Endodermal cell (in vitro differentiated cells): Measurements from ENCODE around the gene ANKRD33B. TPM values are rescaled to one million over a fixed set of nuclear protein-coding genes. Genes with fewer than 3 reads are reported as not detected.

Experiments
- DNase-seq: peaks from one replicate; pipeline ENCODE4 v3.0.0-alpha.2; 2017
- H3K27ac ChIP-seq: 2 replicates; pipeline ENCODE4 v1.5.1; 2013; ENCODE audit warnings: mild to moderate bottlenecking, low read depth, low read length, moderate library complexity
- H3K27me3 ChIP-seq: 2 replicates; pipeline ENCODE4 v1.6.1; 2013; ENCODE audit warnings: mild to moderate bottlenecking, low read length, moderate library complexity; ENCODE audit not compliant: insufficient read depth, control insufficient read depth, poor library complexity, severe bottlenecking
- H3K36me3 ChIP-seq: 2 replicates; pipeline ENCODE4 v1.7.0; 2013; ENCODE audit warnings: mild to moderate bottlenecking, low read length, moderate library complexity; ENCODE audit not compliant: control insufficient read depth, insufficient read depth
- H3K4me1 ChIP-seq: one replicate; pipeline ENCODE4 v1.7.0; 2013; ENCODE audit warnings: low read length; ENCODE audit not compliant: control insufficient read depth, insufficient read depth
- H3K4me3 ChIP-seq: 2 replicates; pipeline ENCODE4 v1.5.1; 2013; ENCODE audit warnings: mild to moderate bottlenecking, low read length, moderate library complexity
- H3K9ac ChIP-seq: 2 replicates; pipeline ENCODE4 v1.6.1; 2013; ENCODE audit warnings: mild to moderate bottlenecking, low read length, moderate library complexity; ENCODE audit not compliant: poor library complexity, severe bottlenecking; ENCODE audit errors: extremely low read depth
- H3K9me3 ChIP-seq: 2 replicates; pipeline ENCODE4 v1.6.1; 2013; ENCODE audit warnings: mild to moderate bottlenecking, low read length, moderate library complexity; ENCODE audit not compliant: control insufficient read depth
- H3K27ac Mint-ChIP-seq: 2 replicates; pipeline ENCODE4 v1.8.0; 2020; ENCODE audit warnings: mixed read lengths
- H3K27me3 Mint-ChIP-seq: 2 replicates; pipeline ENCODE4 v1.8.0; 2021; ENCODE audit warnings: mild to moderate bottlenecking, mixed read lengths; ENCODE audit not compliant: insufficient read depth
- H3K36me3 Mint-ChIP-seq: 2 replicates; pipeline ENCODE4 v1.8.0; 2020; ENCODE audit warnings: low read depth, mixed read lengths
- H3K4me1 Mint-ChIP-seq: 2 replicates; pipeline ENCODE4 v1.8.0; 2020; ENCODE audit warnings: mixed read lengths
- H3K4me3 Mint-ChIP-seq: 2 replicates; pipeline ENCODE4 v1.8.0; 2020; ENCODE audit warnings: mild to moderate bottlenecking, moderate library complexity, mixed read lengths
- H3K9me3 Mint-ChIP-seq: 2 replicates; pipeline ENCODE4 v1.8.0; 2020; ENCODE audit warnings: mild to moderate bottlenecking, mixed read lengths
- CTCF ChIP-seq: fragments of 200-600 bp; sonication (generic); conservative IDR thresholded peaks from 2 replicates; pipeline ENCODE4 v1.5.0; 2021; ENCODE audit warnings: antibody characterized with exemption, mild to moderate bottlenecking
- WGBS, 2 experiments: methylation state at CpG; one replicate each; pipeline versions ENCODE4 v1.1.5 to v1.1.7; 2013; ENCODE audit warnings: missing lambda C conversion rate in 2 of 2, mixed read lengths in 1 of 2; ENCODE audit not compliant: insufficient coverage in 1 of 2, insufficient read length in 1 of 2; 5-methylcytosine and 5-hydroxymethylcytosine counted together
- total RNA-seq, 2 donors: library from RNA; stranded (reverse); fragmentation: NEBNext Ultra II Directional in 1 of 2; extraction: Animal tissue kit (Norgen Biotek cat#: 25700) in 1 of 2; gene quantifications; 2 replicates in 1 of 2; 3 replicates in 1 of 2; pipeline ENCODE4 v1.2.1, GENCODE V29; 2021

ANKRD33B gene
- total RNA-seq, 2 donors from 2014 or later = 21.9 to 37.2 TPM

GRCh38 chr5:10690460-10691440 lies 126.9 kb downstream of the ANKRD33B start:
- DNase-seq = no peak
- Mint-ChIP-seq H3K27ac (no peak overlapping the region), H3K9me3 (peaks cover 14% of the 10 kb centered on the region), H3K4me3 (no peak overlapping the region), H3K27me3 (no peaks in the 10 kb centered on the region), H3K4me1 (peaks cover 7% of the 10 kb centered on the region), H3K36me3 (peaks cover 32% of the 10 kb centered on the region)
- peaks cover 5% of the 10 kb centered on the region for H3K4me1 ChIP-seq
- H3K9me3 ChIP-seq = peaks cover 16% of the 10 kb centered on the region
- no peak overlapping the region for H3K9ac ChIP-seq
- no peak for TF ChIP-seq CTCF
- peaks cover 23% of the 10 kb centered on the region for H3K36me3 ChIP-seq
- no peaks in the 10 kb centered on the region for H3K27me3 ChIP-seq
- H3K4me3 ChIP-seq = no peak overlapping the region
- no peak overlapping the region for H3K27ac ChIP-seq
- WGBS, 2 experiments = 91 to 100% methylated on average over 2 to 13 of the region's 14 CpGs

DNA sequence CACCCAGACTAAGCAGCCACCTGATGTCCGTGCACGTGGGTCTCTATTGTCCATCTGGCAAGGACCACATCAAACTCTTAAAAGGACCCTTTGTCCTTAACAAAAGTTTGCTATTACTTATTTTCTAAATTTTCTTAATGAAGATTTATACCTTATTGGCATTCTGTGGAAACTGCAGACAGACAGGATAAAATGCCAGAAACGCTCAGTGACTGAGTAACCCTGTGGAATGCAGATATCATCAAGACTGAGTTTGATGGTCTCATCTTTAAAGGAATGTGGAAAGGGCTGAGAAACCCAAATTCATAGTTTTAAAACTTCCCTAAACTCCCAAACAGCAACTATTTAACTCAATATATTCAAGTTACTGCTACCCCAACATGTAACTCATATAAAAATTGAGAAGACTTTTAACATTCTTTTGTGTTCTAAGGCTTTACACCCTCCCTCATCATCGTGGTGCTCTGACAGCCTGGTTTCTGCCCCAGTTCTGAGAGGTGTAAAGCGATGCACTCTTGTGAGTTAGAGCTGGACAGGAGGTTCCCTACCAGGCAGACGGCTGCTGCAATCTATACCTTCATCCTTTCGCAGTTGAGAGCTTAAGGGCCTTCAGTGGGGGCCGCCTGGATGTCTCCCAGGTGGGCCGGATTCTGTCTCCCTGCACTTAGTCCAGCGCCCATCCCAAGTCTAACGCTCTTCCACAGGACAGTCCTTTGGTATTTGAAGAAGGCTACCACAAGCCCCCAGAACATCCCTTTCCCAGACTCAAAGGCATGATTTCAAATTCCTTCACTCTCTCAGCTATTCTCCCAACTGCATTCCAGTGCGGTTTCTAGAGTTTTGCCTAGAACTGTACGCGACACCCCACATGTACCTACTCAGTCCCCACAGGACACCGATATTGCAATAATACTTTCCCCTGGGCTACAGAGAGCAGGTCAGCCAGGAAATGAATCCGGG lies 128.2 kb downstream of the ANKRD33B start:
- WGBS, 2 experiments = 90 to 95% methylated on average over 12 to 16 of the region's 16 CpGs
- H3K4me1 Mint-ChIP-seq = peaks cover 7% of the 10 kb centered on the region
- Histone ChIP-seq H3K9me3 (peaks cover 6% of the 10 kb centered on the region), H3K36me3 (peaks cover 20% of the 10 kb centered on the region), H3K9ac (no peak overlapping the region), H3K4me3 (no peak overlapping the region), H3K4me1 (peaks cover 5% of the 10 kb centered on the region), H3K27me3 (no peaks in the 10 kb centered on the region), H3K27ac (no peak overlapping the region)
- TF ChIP-seq CTCF = no peak
- H3K27me3 Mint-ChIP-seq = no peaks in the 10 kb centered on the region
- no peak overlapping the region for H3K27ac Mint-ChIP-seq
- H3K4me3 Mint-ChIP-seq = no peak overlapping the region
- DNase-seq = no peak
- H3K9me3 Mint-ChIP-seq = peaks cover 4% of the 10 kb centered on the region
- peaks cover 23% of the 10 kb centered on the region for H3K36me3 Mint-ChIP-seq

DNA sequence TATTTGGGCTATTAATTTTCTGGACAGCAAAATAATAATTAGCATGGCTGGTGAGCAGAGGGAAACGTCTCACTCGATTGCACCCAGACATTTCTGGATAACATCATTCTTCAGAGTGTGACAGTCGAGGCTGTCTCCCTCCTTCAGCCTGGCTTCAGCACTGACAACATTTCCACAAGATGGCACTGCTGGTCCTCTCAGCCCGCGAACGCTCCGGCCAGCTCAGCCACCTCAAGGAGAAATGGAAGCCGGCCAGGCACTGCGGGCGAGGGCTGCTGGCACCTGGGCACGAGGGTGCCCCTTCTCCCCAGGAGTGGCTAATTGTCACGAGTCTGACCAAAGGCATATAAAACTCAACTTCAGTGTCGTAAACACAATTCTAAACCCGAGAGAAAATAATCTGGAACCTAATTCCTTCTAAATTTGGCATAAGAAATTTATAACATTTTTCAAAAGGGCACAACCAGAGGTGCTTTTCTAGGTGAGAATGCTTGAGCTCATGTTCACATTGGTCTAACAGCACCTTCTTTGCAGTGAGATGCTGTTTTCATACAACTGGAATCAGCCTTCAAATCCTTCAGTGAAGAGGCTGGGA lies 131.3 kb downstream of the ANKRD33B start:
- DNase-seq = peak; percentile 87

More for the DNA sequence above, 131.3 kb downstream of the ANKRD33B start:
- Mint-ChIP-seq H3K4me1 (peaks cover 9% of the 10 kb centered on the region), H3K27me3 (no peaks in the 10 kb centered on the region), H3K4me3 (no peak overlapping the region), H3K27ac (no peak overlapping the region), H3K36me3 (peaks cover 7% of the 10 kb centered on the region), H3K9me3 (no peaks in the 10 kb centered on the region)
- Histone ChIP-seq H3K9ac (no peak overlapping the region), H3K9me3 (no peaks in the 10 kb centered on the region), H3K27me3 (no peaks in the 10 kb centered on the region), H3K36me3 (no peaks in the 10 kb centered on the region), H3K27ac (no peak overlapping the region), H3K4me3 (no peak overlapping the region), H3K4me1 (peaks cover 5% of the 10 kb centered on the region)
- WGBS, 2 experiments = 42 to 62% methylated on average over 6 to 14 of the region's 14 CpGs
- TF ChIP-seq CTCF = peak; percentile 84
